GM12878 (cell line): Measurements from ENCODE around the gene DNAJA1. TPM values are rescaled to one million over a fixed set of nuclear protein-coding genes. Genes with fewer than 3 reads are reported as not detected.
A peak's percentile ranks its signal among the peaks of the same experiment; 100 is the strongest.

Source experiments
- ATAC-seq: fragments of 200-7000 bp; cut with Tn5 transposase; 3 replicates; pipeline ENCODE4 v1.9.1; 2020; ENCODE audit warnings: mild to moderate bottlenecking, moderate library complexity
- BruUV-seq: library from RNA; stranded (reverse); fragments of 400-500 nt; replicated peaks from 2 replicates; lab custom pipeline; 2021; lab: Mats Ljungman, UMichigan
- CTCF ChIA-PET: fragments of 300-600 bp; sonication (Branson Sonifier 250); formaldehyde crosslinking; extraction: SDS; loops from one replicate; lab custom pipeline; 2021; ENCODE audit warnings: inconsistent platforms; lab: Yijun Ruan, JAX
- POLR2A ChIA-PET: fragments of 350-600 bp; formaldehyde crosslinking; extraction: SDS; loops from one replicate; lab custom pipeline; 2021; ENCODE audit warnings: inconsistent platforms; lab: Charles Lee
- RAD21 ChIA-PET: fragments of 300-600 bp; sonication (Branson Sonifier 250); formaldehyde crosslinking; loops from one replicate; lab custom pipeline; 2023; ENCODE audit warnings: antibody characterized with exemption; ENCODE audit not compliant: unreplicated experiment; lab: Charles Lee
- SMC1A ChIA-PET: fragments of 300-600 bp; sonication (Branson Sonifier 250); formaldehyde crosslinking; loops from one replicate; lab custom pipeline; 2023; ENCODE audit not compliant: unreplicated experiment, uncharacterized antibody; lab: Charles Lee
- DNase-seq: peaks from one replicate; pipeline ENCODE4 v3.0.0-alpha.2; 2011; ENCODE audit warnings: low read depth, low spot score
- FAIRE-seq: peaks from 3 replicates; lab custom pipeline; 2011; peaks lifted over from hg19 to GRCh38; lab: Jason Lieb, UNC
- H2AFZ ChIP-seq: 2 replicates; pipeline ENCODE4 v1.6.0; 2011; ENCODE audit warnings: low read depth, low read length, control low read depth; ENCODE audit not compliant: control insufficient read depth
- H3K27ac ChIP-seq: 2 replicates; pipeline ENCODE4 v1.5.1; 2011; ENCODE audit warnings: control low read depth; ENCODE audit not compliant: control insufficient read depth, insufficient read depth
- H3K27me3 ChIP-seq, 2 experiments: replicated peaks in 1 of 2; 2 replicates each; pipeline versions ENCODE4 v1.6.0 to v1.6.1; 2011; ENCODE audit warnings: low read length in 1 of 2; ENCODE audit not compliant: control insufficient read depth in 2 of 2, insufficient read depth in 2 of 2
- H3K36me3 ChIP-seq, 2 experiments: 2 replicates each; pipeline ENCODE4 v1.5.1; 2011; ENCODE audit warnings: low read length in 1 of 2; ENCODE audit not compliant: control insufficient read depth in 2 of 2, insufficient read depth in 2 of 2
- H3K4me1 ChIP-seq: 2 replicates; pipeline ENCODE4 v1.6.1; 2011; ENCODE audit warnings: mild to moderate bottlenecking, low read length, moderate library complexity, mixed read lengths; ENCODE audit not compliant: control insufficient read depth, insufficient read depth
- H3K4me2 ChIP-seq: 2 replicates; pipeline ENCODE4 v1.6.0; 2011; ENCODE audit warnings: control low read depth; ENCODE audit not compliant: control insufficient read depth, insufficient read depth
- H3K4me3 ChIP-seq: fragments of 200-600 bp; sonication (generic); 2 replicates; pipeline ENCODE4 v1.5.1; 2016
- H3K79me2 ChIP-seq: 2 replicates; pipeline ENCODE4 v1.6.0; 2011; ENCODE audit warnings: low read length; ENCODE audit not compliant: control insufficient read depth, insufficient read depth
- H3K9ac ChIP-seq: 2 replicates; pipeline ENCODE4 v1.8.0; 2011; ENCODE audit warnings: low read length, control low read depth, mixed read lengths; ENCODE audit not compliant: control insufficient read depth, insufficient read depth
- H3K9me3 ChIP-seq: replicated peaks from 3 replicates; pipeline ENCODE4 v1.5.1; 2011; ENCODE audit warnings: mild to moderate bottlenecking, low read length; ENCODE audit not compliant: control insufficient read depth, insufficient read depth
- H4K20me1 ChIP-seq: 2 replicates; pipeline ENCODE4 v1.6.0; 2011; ENCODE audit not compliant: control insufficient read depth, insufficient read depth
- EED ChIP-seq: sonication (generic); IDR thresholded peaks from 2 replicates; pipeline ENCODE4 v1.6.1; 2016; ENCODE audit warnings: antibody characterized with exemption, low read depth
- EGR1 ChIP-seq, 2 experiments: IDR thresholded peaks; 1 replicate in 1 of 2; 2 replicates in 1 of 2; pipeline ENCODE4 v1.6.1; 2011 to 2012; ENCODE audit warnings: low read depth in 2 of 2, low read length in 2 of 2, borderline replicate concordance in 1 of 2, mild to moderate bottlenecking in 1 of 2, moderate library complexity in 1 of 2
- NRF1 ChIP-seq: conservative IDR thresholded peaks from 2 replicates; pipeline ENCODE4 v1.6.1; 2011; ENCODE audit warnings: mild to moderate bottlenecking, low read depth, low read length, improper control_type of control experiment
- POLR2AphosphoS5 ChIP-seq: IDR thresholded peaks from 2 replicates; pipeline ENCODE4 v1.6.1; 2011; ENCODE audit warnings: mild to moderate bottlenecking, low read length, inconsistent platforms
- SMARCA5 ChIP-seq: fragments of 450-650 bp; IDR thresholded peaks from 2 replicates; pipeline ENCODE4 v1.6.1; 2017; ENCODE audit warnings: mild to moderate bottlenecking
- WGBS: methylation state at CpG from one replicate; pipeline ENCODE4 v1.1.6; 2016; ENCODE audit warnings: low lambda C conversion rate; ENCODE audit not compliant: insufficient replicate concordance, insufficient coverage; ENCODE audit errors: missing lambda C conversion rate; 5-methylcytosine and 5-hydroxymethylcytosine counted together
- in situ Hi-C: fragments of 300-500 bp; cut with MboI; formaldehyde crosslinking; loops from 9 replicates; pipeline ENCODE4 v1.14.3; 2018; ENCODE audit warnings: mixed read lengths
- intact Hi-C: fragments of 100-400 bp; cut with micrococcal nuclease; formaldehyde crosslinking; loops from one replicate; pipeline ENCODE4 v1.14.2; 2022; ENCODE audit not compliant: unreplicated experiment
- polyA plus RNA-seq, 11 experiments: library from polyadenylated mRNA; depleted of rRNA in 4 of 11; unstranded in 6 of 11; stranded (reverse) in 5 of 11; fragments of >200 nt; fragmentation: Nextera tagmentation in 4 of 11; fragmentation: Illumina TruSeq in 1 of 11; extraction: Ambion mirVana in 4 of 11; extraction: Trizol in 1 of 11; gene quantifications; 1 replicate in 1 of 11; 2 replicates in 10 of 11; pipeline versions ENCODE4 v1.2.1 to v1.2.3, GENCODE V29; 2011 to 2016; ENCODE audit warnings: inconsistent platforms in 2 of 11, missing spikeins in 2 of 11, low read depth in 1 of 11
- total RNA-seq, 4 experiments: library from RNA; depleted of rRNA in 3 of 4; stranded (reverse); fragments of >200 nt in 3 of 4; fragmentation: Illumina TruSeq in 1 of 4; extraction: Trizol in 1 of 4; gene quantifications; 2 replicates each; pipeline versions ENCODE4 v1.2.1 to v1.2.3, GENCODE V29; 2013 to 2021
- TF ChIP-seq, protein P1 (sequence below): fragments of 450-650 bp; formaldehyde crosslinking; IDR thresholded peaks from 2 replicates; pipeline ENCODE4 v1.4.0; 2020; ENCODE audit warnings: mild to moderate bottlenecking, moderate library complexity

The DNAJA1 gene
- total and polyA plus RNA-seq, 10 of the 15 experiments (the other 5 are each of a cell fraction or from before 2014, with no cell fraction given), result 69.7 to 206 (median 146) TPM

DNA sequence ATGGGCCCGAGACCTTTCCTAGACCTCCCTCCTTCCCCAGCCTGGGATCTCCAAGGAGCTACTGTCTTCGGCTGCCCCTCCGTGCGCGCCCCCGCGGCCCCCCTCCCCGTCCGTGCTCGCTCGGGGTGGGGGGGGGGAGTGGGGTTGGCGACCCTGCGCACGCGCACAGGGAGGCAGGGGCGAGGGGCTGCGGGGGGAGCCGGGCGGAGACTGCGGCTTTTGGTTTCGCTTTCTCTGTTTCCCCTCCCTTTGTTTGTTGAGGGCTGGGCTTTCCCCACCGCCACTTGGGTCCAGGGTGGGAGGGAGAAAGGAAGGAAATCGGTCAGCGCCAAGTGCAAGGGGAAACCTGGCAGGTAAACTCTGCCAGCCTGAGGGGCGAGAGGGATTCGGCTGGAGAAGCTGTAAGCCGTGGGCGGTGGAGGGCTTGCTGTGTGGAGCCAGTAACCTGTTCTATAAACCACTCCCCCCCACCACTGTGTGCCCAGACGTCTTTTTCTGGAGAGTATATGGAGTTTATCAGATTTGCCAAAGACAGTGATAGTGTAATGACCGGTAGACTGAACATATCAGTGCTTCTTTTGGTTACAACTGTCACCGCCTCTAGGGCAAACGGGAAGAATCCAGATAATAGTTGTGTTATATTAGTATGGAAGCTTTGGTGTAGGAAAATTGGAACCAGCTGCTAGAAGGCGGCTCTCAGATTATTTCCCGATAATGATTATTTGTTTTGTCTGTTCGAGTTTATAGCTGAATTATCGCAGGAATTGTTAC lies 684 bp downstream of the DNAJA1 start (continued):
- TF ChIP-seq, protein P1, sequence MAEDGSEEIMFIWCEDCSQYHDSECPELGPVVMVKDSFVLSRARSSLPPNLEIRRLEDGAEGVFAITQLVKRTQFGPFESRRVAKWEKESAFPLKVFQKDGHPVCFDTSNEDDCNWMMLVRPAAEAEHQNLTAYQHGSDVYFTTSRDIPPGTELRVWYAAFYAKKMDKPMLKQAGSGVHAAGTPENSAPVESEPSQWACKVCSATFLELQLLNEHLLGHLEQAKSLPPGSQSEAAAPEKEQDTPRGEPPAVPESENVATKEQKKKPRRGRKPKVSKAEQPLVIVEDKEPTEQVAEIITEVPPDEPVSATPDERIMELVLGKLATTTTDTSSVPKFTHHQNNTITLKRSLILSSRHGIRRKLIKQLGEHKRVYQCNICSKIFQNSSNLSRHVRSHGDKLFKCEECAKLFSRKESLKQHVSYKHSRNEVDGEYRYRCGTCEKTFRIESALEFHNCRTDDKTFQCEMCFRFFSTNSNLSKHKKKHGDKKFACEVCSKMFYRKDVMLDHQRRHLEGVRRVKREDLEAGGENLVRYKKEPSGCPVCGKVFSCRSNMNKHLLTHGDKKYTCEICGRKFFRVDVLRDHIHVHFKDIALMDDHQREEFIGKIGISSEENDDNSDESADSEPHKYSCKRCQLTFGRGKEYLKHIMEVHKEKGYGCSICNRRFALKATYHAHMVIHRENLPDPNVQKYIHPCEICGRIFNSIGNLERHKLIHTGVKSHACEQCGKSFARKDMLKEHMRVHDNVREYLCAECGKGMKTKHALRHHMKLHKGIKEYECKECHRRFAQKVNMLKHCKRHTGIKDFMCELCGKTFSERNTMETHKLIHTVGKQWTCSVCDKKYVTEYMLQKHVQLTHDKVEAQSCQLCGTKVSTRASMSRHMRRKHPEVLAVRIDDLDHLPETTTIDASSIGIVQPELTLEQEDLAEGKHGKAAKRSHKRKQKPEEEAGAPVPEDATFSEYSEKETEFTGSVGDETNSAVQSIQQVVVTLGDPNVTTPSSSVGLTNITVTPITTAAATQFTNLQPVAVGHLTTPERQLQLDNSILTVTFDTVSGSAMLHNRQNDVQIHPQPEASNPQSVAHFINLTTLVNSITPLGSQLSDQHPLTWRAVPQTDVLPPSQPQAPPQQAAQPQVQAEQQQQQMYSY (CRISPR knock-in tag), result no peak
- 0 out of 2 replicates have a peak, but pooled peaks have one; percentile 42 for TF ChIP-seq EED
- TF ChIP-seq NRF1, result peak; percentile 38; the same call in 1 of the 2 replicates
- peak in 1 of 2 experiments; percentile 31; a peak in 1 of 3 replicates for TF ChIP-seq EGR1 (IDR thresholded peaks at IDR 0.05; ENCODE audit: borderline replicate concordance in 1 of 2, low read depth in 2 of 2, low read length in 2 of 2)

DNA sequence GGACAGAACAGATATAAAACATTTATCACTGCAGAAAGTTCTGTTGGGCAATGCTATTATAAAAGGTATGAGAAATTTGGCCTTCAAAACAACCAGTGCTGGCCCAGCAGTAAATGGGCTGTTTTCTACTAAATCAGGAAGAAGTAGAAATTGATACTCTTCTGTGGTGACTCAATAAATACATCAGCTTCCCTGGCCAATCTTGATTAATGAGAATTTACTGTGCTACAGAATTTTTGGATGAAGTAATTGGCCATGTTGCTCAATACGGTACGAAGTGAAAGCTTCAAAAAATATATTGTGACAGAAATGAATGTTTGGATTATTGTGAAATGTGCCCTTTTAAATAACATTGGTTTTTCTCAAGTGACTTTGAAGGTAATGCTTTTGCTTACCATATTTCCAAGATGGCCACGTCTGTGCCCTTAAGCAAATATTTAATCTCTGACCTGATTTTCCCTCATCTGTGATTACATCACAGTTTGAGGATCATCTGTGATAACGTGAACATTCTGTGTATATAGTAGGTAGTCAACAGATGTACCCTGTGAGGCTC lies 4.2 kb downstream of the DNAJA1 start:
- RAD21 ChIA-PET, result interaction anchor here (1.7 kb wide), 1 partner anchor 12 kb away, joined by 4 read pairs; no protein-coding TSS in a partner anchor
- no peak for DNase-seq
- Histone ChIP-seq H3K27ac (no peak overlapping the region), H4K20me1 (peaks cover 5% of the 10 kb centered on the region), H3K36me3 (peaks cover 2 to 42% of the 10 kb centered on the region in 2 experiments), H3K4me2 (peak overlapping the region; percentile 61; the same call in 1 of the 2 replicates), H3K9me3 (no peaks in the 10 kb centered on the region), H3K4me3 (peak overlapping the region; percentile 75), H2AFZ (no peak overlapping the region), H3K9ac (no peak overlapping the region), H3K79me2 (peaks cover 88% of the 10 kb centered on the region), H3K27me3 (no peaks in the 10 kb centered on the region), H3K4me1 (no peaks in the 10 kb centered on the region)
- CTCF ChIA-PET, result interaction anchor here (1.1 to 1.8 kb wide), 3 partner anchors 35 to 196 kb away, joined by 3 to 7 read pairs (median 3); no protein-coding TSS in a partner anchor
- POLR2A ChIA-PET, result interaction anchor here (0.9 to 5.2 kb wide), 5 partner anchors 10 to 47 kb away, joined by 3 to 39 read pairs (median 5); partner anchors contain the start of gene SMU1
- intact Hi-C loops (loop anchor here (5.0 kb wide), 1 partner anchor 138 kb away; the partner anchor contains the start of gene B4GALT1), in situ Hi-C loops (no loop called here)
- SMC1A ChIA-PET, result interaction anchor here (0.6 to 4.2 kb wide), 8 partner anchors 10 to 133 kb away, joined by 3 to 24 read pairs (median 6); no protein-coding TSS in a partner anchor
- FAIRE-seq, result no peak
- BruUV-seq, result no TSS peak
- WGBS, result 30% methylated on average over 4 of the region's 4 CpGs
- ATAC-seq, result no peak
- TF ChIP-seq POLR2AphosphoS5 (peak; percentile 43; the same call in 1 of the 2 replicates), SMARCA5 (no peak)
